ENCODE data around the gene CCDC102B. TPM values are rescaled to one million over a fixed set of nuclear protein-coding genes. Genes with fewer than 3 reads are reported as not detected.
"Not testable (repeated sequence)": the region's sequence is repeated elsewhere in the genome, so short reads cannot be mapped to it uniquely, and the experiment has no call there.

Gene CCDC102B
- total RNA-seq, 1 donor from 2014 or later, result 10.7 TPM

GRCh38 chr18:68897286-68897685, 99.4 kb downstream of the CCDC102B start:
- no peak for DNase-seq (ENCODE audit: low spot score)

GRCh38 chr18:68909579-68909978, 111.7 kb downstream of the CCDC102B start:
- DNase-seq (ENCODE audit: low spot score), result no peak

DNA sequence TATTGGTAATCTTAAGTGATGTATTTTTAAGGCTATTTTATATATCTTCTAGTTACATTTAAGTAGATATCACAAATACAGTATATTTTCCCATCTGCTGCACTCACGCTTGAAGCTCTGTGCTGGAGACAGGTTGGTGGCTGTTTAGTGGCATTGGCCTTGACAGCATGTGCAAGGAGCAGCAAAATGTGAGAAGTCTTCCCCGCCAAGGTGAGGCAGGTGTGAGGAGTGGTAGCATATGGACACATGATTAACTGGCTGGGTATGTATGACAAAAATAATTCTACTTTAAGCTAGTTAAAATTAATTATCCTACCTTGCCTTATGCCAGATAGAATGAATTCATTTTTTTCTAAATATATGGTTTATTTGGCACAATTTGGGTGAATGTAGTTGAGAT, 117.2 kb downstream of the CCDC102B start:
- DNase-seq (ENCODE audit: low spot score), result no peak

GRCh38 chr18:68916734-68917133, 118.9 kb downstream of the CCDC102B start:
- no peak for DNase-seq (ENCODE audit: low spot score)

GRCh38 chr18:68918216-68918615, 120.3 kb downstream of the CCDC102B start:
- DNase-seq (ENCODE audit: low spot score), result no peak

- no peak for DNase-seq (ENCODE audit: low spot score)
Observed at GRCh38 chr18:68919900-68920299, 122.0 kb downstream of the CCDC102B start.

DNA sequence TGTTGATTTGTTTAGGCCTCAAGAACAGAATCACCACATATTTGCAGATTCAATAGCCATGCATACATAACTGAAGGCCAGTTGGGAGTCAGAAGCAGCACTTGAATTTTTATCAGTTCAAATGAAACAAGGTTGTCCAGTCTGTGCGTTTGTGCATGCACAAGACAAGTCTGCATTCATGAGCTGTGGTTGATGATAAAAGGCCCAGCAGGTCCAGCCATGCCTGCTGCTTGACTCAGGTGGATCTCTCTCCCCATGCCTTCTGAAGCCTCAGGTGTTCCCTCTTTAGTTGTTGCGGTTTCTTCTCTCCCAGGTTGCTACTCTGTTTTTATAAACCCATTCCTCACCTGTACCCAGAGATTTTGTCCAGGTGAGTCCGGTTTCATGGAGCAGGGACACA, 124.5 kb downstream of the CCDC102B start:
- no peak for DNase-seq (ENCODE audit: low spot score)

DNA sequence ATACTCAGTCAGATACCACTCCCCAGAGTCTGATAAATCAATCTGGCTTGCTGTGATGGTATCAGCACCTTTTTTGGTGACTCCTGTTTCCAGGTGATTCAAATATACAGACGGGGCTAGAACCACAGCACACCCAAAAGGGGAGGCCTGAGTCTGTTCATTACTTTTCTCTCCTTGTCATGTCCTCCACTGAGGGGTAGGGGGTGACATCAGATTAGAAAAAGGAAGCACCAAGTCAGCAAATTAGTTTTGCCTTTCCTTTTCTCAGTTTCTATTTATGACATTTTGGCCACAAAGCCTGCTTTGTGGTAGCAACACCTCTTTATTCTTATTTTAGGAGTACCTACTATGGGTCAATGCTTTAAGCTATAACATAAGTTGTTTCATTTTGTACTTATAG, 127.4 kb downstream of the CCDC102B start:
- DNase-seq (ENCODE audit: low spot score), result no peak

- no peak for DNase-seq (ENCODE audit: low spot score)
Observed at GRCh38 chr18:68928762-68929675, 131.1 kb downstream of the CCDC102B start.

GRCh38 chr18:68935686-68936085, 137.8 kb downstream of the CCDC102B start:
- no peak for DNase-seq (ENCODE audit: low spot score)

DNA sequence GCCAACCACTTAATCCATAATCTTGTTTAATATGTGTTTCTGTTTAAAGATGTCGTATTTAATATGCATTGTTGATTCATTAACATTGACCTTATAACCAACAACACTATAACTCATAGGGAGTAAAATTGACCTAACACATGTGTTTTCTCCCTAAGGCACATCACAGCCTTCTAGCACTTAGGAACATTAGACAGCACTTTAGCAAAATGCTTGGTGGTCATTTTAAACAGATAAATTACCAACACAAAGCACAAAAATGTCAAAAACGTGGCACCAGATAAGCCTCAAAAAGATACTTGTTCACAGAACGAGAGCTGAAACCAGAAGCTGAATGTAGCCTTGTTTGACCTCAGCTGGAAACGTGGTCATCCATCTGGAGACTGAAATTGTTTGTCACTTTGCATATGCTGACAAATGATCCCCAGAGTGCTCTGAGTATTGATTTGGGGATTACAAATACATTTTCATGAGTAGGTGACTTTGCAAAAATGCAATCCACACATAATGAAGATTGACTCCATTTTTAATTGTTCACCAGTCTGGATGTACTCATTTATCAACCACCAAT, 139.2 kb downstream of the CCDC102B start:
- no peak for DNase-seq (ENCODE audit: low spot score)

DNA sequence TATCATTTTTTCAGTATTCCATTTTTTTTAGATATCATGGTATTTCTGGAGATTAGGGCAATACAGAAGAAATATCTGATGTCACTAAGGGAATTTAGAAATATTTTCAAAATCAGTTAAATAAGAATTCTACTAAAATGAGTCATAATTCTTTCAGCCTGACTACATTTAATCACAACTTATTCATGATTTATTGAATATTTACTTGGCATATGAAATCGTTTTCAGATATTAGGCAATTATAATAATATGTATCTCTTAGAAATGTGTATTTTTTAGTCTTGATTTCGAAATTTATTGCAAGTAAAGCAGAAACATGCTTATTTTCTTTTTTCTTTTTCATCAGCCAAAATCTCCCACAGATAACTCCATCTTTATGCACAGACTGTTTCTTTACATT, 142.2 kb downstream of the CCDC102B start:
- DNase-seq (ENCODE audit: low spot score), result no peak

DNA sequence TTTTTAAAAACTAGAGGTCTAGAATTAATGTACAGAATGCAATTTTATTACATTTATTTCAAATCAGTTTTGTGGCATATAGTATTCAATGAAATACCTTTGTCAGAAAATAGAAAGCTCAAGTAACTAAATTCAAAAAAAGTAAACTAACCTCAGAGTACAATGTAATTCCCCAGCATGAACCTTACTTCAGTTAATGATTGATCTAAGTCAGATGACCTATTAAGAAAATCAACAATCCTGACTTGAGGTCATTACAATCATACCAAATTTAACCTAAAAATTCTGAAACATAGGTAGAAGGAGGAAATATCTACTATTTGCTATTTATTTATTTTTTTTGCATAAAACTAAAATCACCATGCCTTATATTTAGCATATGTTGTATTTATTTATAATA, 142.9 kb downstream of the CCDC102B start:
- no peak for DNase-seq (ENCODE audit: low spot score)

DNA sequence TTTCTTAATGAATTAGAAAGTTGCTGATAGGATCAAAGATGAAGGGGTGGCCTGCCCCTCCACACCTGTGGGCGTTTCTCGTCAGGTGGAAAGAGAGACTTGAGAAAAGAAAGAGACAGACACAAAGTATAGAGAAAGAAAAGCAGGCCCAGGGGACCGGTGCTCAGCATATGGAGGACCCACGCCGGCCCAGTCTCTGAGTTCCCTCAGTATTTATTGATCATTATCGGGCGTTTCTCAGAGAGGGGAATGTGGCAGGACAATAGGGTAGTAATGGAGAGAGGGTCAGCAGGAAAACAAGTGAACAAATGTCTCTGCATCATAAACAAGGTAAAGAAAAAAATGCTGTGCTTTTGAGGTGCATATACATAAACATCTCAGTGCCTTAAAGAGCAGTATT, 144.3 kb downstream of the CCDC102B start:
- no peak for DNase-seq (ENCODE audit: low spot score)

- not testable (repeated sequence) for DNase-seq (ENCODE audit: low spot score)
Observed at GRCh38 chr18:68943861-68944260, 146.0 kb downstream of the CCDC102B start.

DNA sequence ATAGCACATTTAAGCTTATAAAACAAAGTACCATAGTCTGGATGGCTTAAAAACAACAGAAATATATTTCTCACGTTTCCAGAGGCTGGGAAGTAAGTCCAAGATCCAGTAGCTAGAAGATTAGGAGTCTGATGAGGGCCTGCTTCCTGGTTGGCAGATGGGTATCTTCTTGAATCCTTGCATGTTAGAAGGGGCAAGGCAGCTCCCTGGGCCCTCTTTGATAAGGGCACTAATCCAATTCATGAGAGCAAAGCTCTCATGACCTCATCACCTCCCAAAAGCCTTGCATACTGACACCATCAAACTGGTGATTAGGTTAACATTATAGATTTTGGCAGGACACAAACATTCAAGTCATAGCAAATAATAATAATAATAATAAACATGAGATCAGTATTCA, 146.4 kb downstream of the CCDC102B start:
- no peak for DNase-seq (ENCODE audit: low spot score)

DNA sequence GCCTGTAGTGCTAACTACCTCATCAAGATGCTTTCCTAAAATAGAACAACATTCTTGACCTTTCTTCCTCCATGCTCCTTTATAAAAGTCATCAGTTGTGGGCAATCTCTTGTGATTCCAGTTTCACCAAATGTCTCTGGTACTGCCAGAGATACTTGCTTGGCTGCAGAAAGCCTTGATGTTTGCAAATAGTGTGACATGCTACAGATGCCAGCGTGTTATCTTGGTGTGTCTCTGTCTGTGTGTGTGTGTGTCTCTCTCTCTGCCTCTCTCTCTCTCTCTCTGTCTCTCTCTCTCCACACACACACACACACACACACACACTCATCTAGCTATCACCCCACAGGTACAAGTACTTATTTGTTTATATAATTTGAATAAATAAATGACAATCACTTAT, 146.9 kb downstream of the CCDC102B start:
- no peak for DNase-seq (ENCODE audit: low spot score)

GRCh38 chr18:68948622-68949021, 150.7 kb downstream of the CCDC102B start:
- no peak for DNase-seq (ENCODE audit: low spot score)

GRCh38 chr18:68954738-68955137, 156.9 kb downstream of the CCDC102B start:
- no peak for DNase-seq (ENCODE audit: low spot score)

- no peak for DNase-seq (ENCODE audit: low spot score)
Observed at GRCh38 chr18:68956650-68957049, 158.8 kb downstream of the CCDC102B start.

DNA sequence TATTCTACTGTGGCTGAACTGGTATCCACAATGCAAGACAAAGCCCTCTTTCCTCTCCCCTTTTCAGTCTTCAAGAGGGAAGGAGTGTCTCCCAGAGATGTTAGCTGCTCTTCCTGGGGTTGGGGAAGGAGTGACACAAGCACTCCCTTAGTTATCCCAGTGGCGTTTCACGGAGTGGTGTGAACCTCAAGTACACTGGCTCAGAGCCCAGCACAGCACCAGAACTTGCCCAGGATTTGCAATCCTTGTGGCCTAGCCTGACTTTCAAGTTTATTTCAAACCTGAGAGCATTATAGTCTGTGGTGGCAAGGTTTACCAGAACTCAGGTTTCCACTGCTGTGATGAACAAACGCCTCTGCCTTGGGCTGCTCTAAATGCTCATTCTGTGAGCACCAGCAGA, 162.5 kb downstream of the CCDC102B start:
- no peak for DNase-seq (ENCODE audit: low spot score)

GRCh38 chr18:68962623-68963022, 164.7 kb downstream of the CCDC102B start:
- DNase-seq (ENCODE audit: low spot score), result no peak

GRCh38 chr18:68965817-68966216, 167.9 kb downstream of the CCDC102B start:
- no peak for DNase-seq (ENCODE audit: low spot score)

Measured in mesenteric fat pad (tissue), 1 donor.